Loucy (cell line): Measurements from ENCODE around the gene DOCK6.

Experiments
- EZH2phosphoT487 ChIP-seq: fragments of 200-600 bp; IDR thresholded peaks from 2 replicates; pipeline ENCODE4 v1.6.1; 2018; ENCODE audit warnings: antibody characterized with exemption, mild to moderate bottlenecking, moderate library complexity, borderline replicate concordance
- TF ChIP-seq, protein P1 (sequence below): fragments of 200-600 bp; sonication (generic); conservative IDR thresholded peaks from 2 replicates; pipeline ENCODE4 v1.5.1; 2014; ENCODE audit warnings: mild to moderate bottlenecking, antibody characterized with exemption, low read length

- TF ChIP-seq EZH2phosphoT487: no peak
- TF ChIP-seq, protein P1, sequence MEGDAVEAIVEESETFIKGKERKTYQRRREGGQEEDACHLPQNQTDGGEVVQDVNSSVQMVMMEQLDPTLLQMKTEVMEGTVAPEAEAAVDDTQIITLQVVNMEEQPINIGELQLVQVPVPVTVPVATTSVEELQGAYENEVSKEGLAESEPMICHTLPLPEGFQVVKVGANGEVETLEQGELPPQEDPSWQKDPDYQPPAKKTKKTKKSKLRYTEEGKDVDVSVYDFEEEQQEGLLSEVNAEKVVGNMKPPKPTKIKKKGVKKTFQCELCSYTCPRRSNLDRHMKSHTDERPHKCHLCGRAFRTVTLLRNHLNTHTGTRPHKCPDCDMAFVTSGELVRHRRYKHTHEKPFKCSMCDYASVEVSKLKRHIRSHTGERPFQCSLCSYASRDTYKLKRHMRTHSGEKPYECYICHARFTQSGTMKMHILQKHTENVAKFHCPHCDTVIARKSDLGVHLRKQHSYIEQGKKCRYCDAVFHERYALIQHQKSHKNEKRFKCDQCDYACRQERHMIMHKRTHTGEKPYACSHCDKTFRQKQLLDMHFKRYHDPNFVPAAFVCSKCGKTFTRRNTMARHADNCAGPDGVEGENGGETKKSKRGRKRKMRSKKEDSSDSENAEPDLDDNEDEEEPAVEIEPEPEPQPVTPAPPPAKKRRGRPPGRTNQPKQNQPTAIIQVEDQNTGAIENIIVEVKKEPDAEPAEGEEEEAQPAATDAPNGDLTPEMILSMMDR: no peak
Observed at GRCh38 chr19:11191273-11191755, 71.0 kb downstream of the DOCK6 start.
